Measurements from ENCODE around the gene RUBCN.

GRCh38 chr3:197709135-197709534 lies 27.6 kb downstream of the RUBCN start:
- TF ChIP-seq, protein P1, sequence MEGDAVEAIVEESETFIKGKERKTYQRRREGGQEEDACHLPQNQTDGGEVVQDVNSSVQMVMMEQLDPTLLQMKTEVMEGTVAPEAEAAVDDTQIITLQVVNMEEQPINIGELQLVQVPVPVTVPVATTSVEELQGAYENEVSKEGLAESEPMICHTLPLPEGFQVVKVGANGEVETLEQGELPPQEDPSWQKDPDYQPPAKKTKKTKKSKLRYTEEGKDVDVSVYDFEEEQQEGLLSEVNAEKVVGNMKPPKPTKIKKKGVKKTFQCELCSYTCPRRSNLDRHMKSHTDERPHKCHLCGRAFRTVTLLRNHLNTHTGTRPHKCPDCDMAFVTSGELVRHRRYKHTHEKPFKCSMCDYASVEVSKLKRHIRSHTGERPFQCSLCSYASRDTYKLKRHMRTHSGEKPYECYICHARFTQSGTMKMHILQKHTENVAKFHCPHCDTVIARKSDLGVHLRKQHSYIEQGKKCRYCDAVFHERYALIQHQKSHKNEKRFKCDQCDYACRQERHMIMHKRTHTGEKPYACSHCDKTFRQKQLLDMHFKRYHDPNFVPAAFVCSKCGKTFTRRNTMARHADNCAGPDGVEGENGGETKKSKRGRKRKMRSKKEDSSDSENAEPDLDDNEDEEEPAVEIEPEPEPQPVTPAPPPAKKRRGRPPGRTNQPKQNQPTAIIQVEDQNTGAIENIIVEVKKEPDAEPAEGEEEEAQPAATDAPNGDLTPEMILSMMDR (IDR thresholded peaks at IDR 0.05): no peak
- TF ChIP-seq POLR2A (IDR thresholded peaks at IDR 0.05): no peak

Measured in heart left ventricle (tissue), 13 donors.